ENCODE measurements around the gene PDE3A. TPM values are rescaled to one million over a fixed set of nuclear protein-coding genes. Genes with fewer than 3 reads are reported as not detected.

The PDE3A gene
- total and polyA plus RNA-seq, 2 experiments from 2014 or later: 11.1 to 61.6 TPM

GRCh38 chr12:20474443-20474842 is 106.1 kb downstream of the PDE3A start:
- no peaks in the 10 kb centered on the region for H3K4me1 ChIP-seq (ENCODE audit: insufficient read depth)
- H3K27me3 ChIP-seq: no peaks in the 10 kb centered on the region
- no peak overlapping the region for H3K4me3 ChIP-seq
- H3K9me2 ChIP-seq (replicated peaks; ENCODE audit: insufficient read depth): no peaks in the 10 kb centered on the region
- DNase-seq (ENCODE audit: low spot score): no peak
- no peak overlapping the region for H2AFZ ChIP-seq
- H3K4me2 ChIP-seq: no peak overlapping the region
- H4K20me1 ChIP-seq (ENCODE audit: insufficient read depth, poor library complexity, severe bottlenecking): no peaks in the 10 kb centered on the region
- H3K36me3 ChIP-seq (replicated peaks; ENCODE audit: insufficient read depth, low read depth): no peaks in the 10 kb centered on the region
- H3K79me2 ChIP-seq: peaks cover 44% of the 10 kb centered on the region
- H3K9me3 ChIP-seq (ENCODE audit: low read depth): no peaks in the 10 kb centered on the region
- TF ChIP-seq CTCF (IDR thresholded peaks at IDR 0.05; ENCODE audit: poor library complexity) (no peak), EZH2phosphoT487 (IDR thresholded peaks at IDR 0.05; ENCODE audit: low read depth, severe bottlenecking, unreplicated experiment) (no peak), EZH2 (IDR thresholded peaks at IDR 0.05; ENCODE audit: borderline replicate concordance) (no peak)
- 90% methylated on average over 4 of the region's 4 CpGs for WGBS (ENCODE audit: low lambda C conversion rate, missing lambda C conversion rate)
- H3K27ac ChIP-seq: no peak overlapping the region

- Histone ChIP-seq H4K20me1 (ENCODE audit: insufficient read depth, poor library complexity, severe bottlenecking) (no peaks in the 10 kb centered on the region), H3K27ac (no peak overlapping the region), H3K9me3 (ENCODE audit: low read depth) (no peaks in the 10 kb centered on the region), H3K9me2 (replicated peaks; ENCODE audit: insufficient read depth) (no peaks in the 10 kb centered on the region), H3K79me2 (peaks cover 39% of the 10 kb centered on the region), H3K4me1 (ENCODE audit: insufficient read depth) (no peaks in the 10 kb centered on the region), H2AFZ (no peak overlapping the region), H3K36me3 (replicated peaks; ENCODE audit: insufficient read depth, low read depth) (no peaks in the 10 kb centered on the region), H3K4me3 (no peak overlapping the region), H3K4me2 (no peak overlapping the region), H3K27me3 (no peaks in the 10 kb centered on the region)
- no peak for TF ChIP-seq EZH2 (IDR thresholded peaks at IDR 0.05; ENCODE audit: borderline replicate concordance)
- no peak for TF ChIP-seq EZH2phosphoT487 (IDR thresholded peaks at IDR 0.05; ENCODE audit: low read depth, severe bottlenecking, unreplicated experiment)
- WGBS (ENCODE audit: low lambda C conversion rate, missing lambda C conversion rate): 97% methylated on average over 5 of the region's 5 CpGs
- DNase-seq (ENCODE audit: low spot score): no peak
These were observed 107.2 kb downstream of the PDE3A start for GRCh38 chr12:20475542-20475941.

- H3K4me1 ChIP-seq (ENCODE audit: insufficient read depth): no peaks in the 10 kb centered on the region
- WGBS (ENCODE audit: low lambda C conversion rate, missing lambda C conversion rate): 93% methylated on average over 2 of the region's 2 CpGs
- H3K9me2 ChIP-seq (replicated peaks; ENCODE audit: insufficient read depth): no peaks in the 10 kb centered on the region
- H3K4me2 ChIP-seq: no peak overlapping the region
- DNase-seq (ENCODE audit: low spot score): no peak
- no peak overlapping the region for H2AFZ ChIP-seq
- H3K79me2 ChIP-seq: peaks cover 39% of the 10 kb centered on the region
- H4K20me1 ChIP-seq (ENCODE audit: insufficient read depth, poor library complexity, severe bottlenecking): no peaks in the 10 kb centered on the region
- no peaks in the 10 kb centered on the region for H3K27me3 ChIP-seq
- no peak overlapping the region for H3K27ac ChIP-seq
- H3K4me3 ChIP-seq: no peak overlapping the region
- TF ChIP-seq CTCF (IDR thresholded peaks at IDR 0.05; ENCODE audit: poor library complexity): no peak
- TF ChIP-seq EZH2phosphoT487 (IDR thresholded peaks at IDR 0.05; ENCODE audit: low read depth, severe bottlenecking, unreplicated experiment): no peak
- no peak for TF ChIP-seq EZH2 (IDR thresholded peaks at IDR 0.05; ENCODE audit: borderline replicate concordance)
- H3K9me3 ChIP-seq (ENCODE audit: low read depth): no peaks in the 10 kb centered on the region
- no peaks in the 10 kb centered on the region for H3K36me3 ChIP-seq (replicated peaks; ENCODE audit: insufficient read depth, low read depth)
These were observed 108.2 kb downstream of the PDE3A start for GRCh38 chr12:20476551-20476950.

- H4K20me1 ChIP-seq (ENCODE audit: insufficient read depth, poor library complexity, severe bottlenecking): no peaks in the 10 kb centered on the region
- H3K4me3 ChIP-seq: no peak overlapping the region
- no peaks in the 10 kb centered on the region for H3K36me3 ChIP-seq (replicated peaks; ENCODE audit: insufficient read depth, low read depth)
- no peaks in the 10 kb centered on the region for H3K27me3 ChIP-seq
- no peak overlapping the region for H3K4me2 ChIP-seq
- H3K4me1 ChIP-seq (ENCODE audit: insufficient read depth): no peaks in the 10 kb centered on the region
- no peaks in the 10 kb centered on the region for H3K9me2 ChIP-seq (replicated peaks; ENCODE audit: insufficient read depth)
- no peak for DNase-seq (ENCODE audit: low spot score)
- no peak overlapping the region for H3K27ac ChIP-seq
- H3K9me3 ChIP-seq (ENCODE audit: low read depth): no peaks in the 10 kb centered on the region
- TF ChIP-seq EZH2phosphoT487 (IDR thresholded peaks at IDR 0.05; ENCODE audit: low read depth, severe bottlenecking, unreplicated experiment) (no peak), EZH2 (IDR thresholded peaks at IDR 0.05; ENCODE audit: borderline replicate concordance) (no peak), CTCF (IDR thresholded peaks at IDR 0.05; ENCODE audit: poor library complexity) (no peak)
- H2AFZ ChIP-seq: no peak overlapping the region
- H3K79me2 ChIP-seq: peaks cover 36% of the 10 kb centered on the region
- WGBS (ENCODE audit: low lambda C conversion rate, missing lambda C conversion rate): 90% methylated on average over 5 of the region's 5 CpGs
These were observed 108.9 kb downstream of the PDE3A start for GRCh38 chr12:20477255-20477654.

Data from hepatocyte (in vitro differentiated cells).